H1 (cell line): Measurements from ENCODE around the gene ONECUT2. TPM values are rescaled to one million over a fixed set of nuclear protein-coding genes. Genes with fewer than 3 reads are reported as not detected.

Experiments
- CBX5 ChIP-seq: fragments of 300-800, 300-1000 bp; sonication (generic); IDR thresholded peaks from 2 replicates; pipeline ENCODE4 v1.7.1; 2016; ENCODE audit warnings: antibody characterized with exemption, low read length, low read depth
- CHD7 ChIP-seq: fragments of 300-600 bp; sonication (generic); IDR thresholded peaks from 2 replicates; pipeline ENCODE4 v1.7.1; 2012; ENCODE audit warnings: low read length, moderate library complexity, mild to moderate bottlenecking, inconsistent platforms; ENCODE audit not compliant: insufficient replicate concordance
- CREB1 ChIP-seq: IDR thresholded peaks from 2 replicates; pipeline ENCODE4 v1.6.1; 2012; ENCODE audit warnings: inconsistent platforms
- FOSL1 ChIP-seq: IDR thresholded peaks from 2 replicates; pipeline ENCODE4 v1.6.1; 2011; ENCODE audit warnings: mild to moderate bottlenecking, low read depth, low read length, moderate library complexity; ENCODE audit not compliant: insufficient read depth
- YY1 ChIP-seq: IDR thresholded peaks from 2 replicates; pipeline ENCODE4 v1.6.1; 2011; ENCODE audit warnings: low read depth, mild to moderate bottlenecking, low read length
- polyA plus RNA-seq, 7 experiments: library from polyadenylated mRNA; depleted of rRNA in 3 of 7; stranded (reverse) in 5 of 7; unstranded in 2 of 7; fragments of >200 nt in 5 of 7; fragments of 200-250 nt in 2 of 7; gene quantifications; 1 replicate in 5 of 7; 2 replicates in 1 of 7; 4 replicates in 1 of 7; pipeline versions ENCODE4 v1.2.1 to v1.2.3, GENCODE V29; 2011 to 2013; ENCODE audit warnings: missing spikeins in 2 of 7, mixed read lengths in 2 of 7
- total RNA-seq: library from RNA; stranded (reverse); fragmentation: NEBNext Ultra II Directional; extraction: Animal tissue kit (Norgen Biotek cat#: 25700); gene quantifications from 2 replicates; pipeline ENCODE4 v1.2.1, GENCODE V29; 2021

Gene ONECUT2
- total and polyA plus RNA-seq, 2 of the 8 experiments (the other 6 are each of a cell fraction or from before 2014, with no cell fraction given): 0.38 to 1.9 TPM

- no peak for TF ChIP-seq CBX5
- TF ChIP-seq YY1: no peak
- no peak for TF ChIP-seq CHD7
- no peak for TF ChIP-seq CREB1
- TF ChIP-seq FOSL1: no peak
- TF ChIP-seq, all 59 proteins: peak for 0
Measured at GRCh38 chr18:57422313-57422872, 12.8 kb upstream of the ONECUT2 start (continued).
